SK-N-SH (cell line): ENCODE data around the gene KIAA1210. TPM values are rescaled to one million over a fixed set of nuclear protein-coding genes. Genes with fewer than 3 reads are reported as not detected.

Experiments used
- CTCF ChIA-PET: fragments of 300-600, 350-600 bp; formaldehyde crosslinking; extraction: SDS; loops from one replicate; lab custom pipeline; 2021; lab: Yijun Ruan, JAX
- POLR2A ChIA-PET: fragments of 350-600 bp; sonication (Branson Sonifier 250); formaldehyde crosslinking; extraction: SDS; loops from one replicate; lab custom pipeline; 2020; ENCODE audit warnings: antibody characterized with exemption, inconsistent platforms; lab: Yijun Ruan, JAX
- DNase-seq: peaks from one replicate; pipeline ENCODE4 v3.0.0; 2012
- H2AFZ ChIP-seq: fragments of 200-600 bp; sonication (generic); 2 replicates; pipeline ENCODE4 v1.8.1; 2016; ENCODE audit warnings: antibody characterized with exemption, mild to moderate bottlenecking, low read depth
- H3F3A ChIP-seq: fragments of 200-600 bp; sonication (generic); replicated peaks from 2 replicates; pipeline ENCODE3; 2016; ENCODE audit warnings: antibody characterized with exemption, mild to moderate bottlenecking; ENCODE audit not compliant: insufficient read depth
- H3K27ac ChIP-seq, 2 experiments: fragments of 200-500 bp in 1 of 2; fragments of 200-600 bp in 1 of 2; sonication (Bioruptor generic) in 1 of 2; sonication (generic), shearing (Covaris generic) in 1 of 2; 2 replicates each; pipeline versions ENCODE4 v1.5.1 to v1.6.1; 2014 to 2016; ENCODE audit warnings: low read depth in 2 of 2, inconsistent platforms in 1 of 2, low read length in 1 of 2, mild to moderate bottlenecking in 1 of 2, mixed read lengths in 1 of 2
- H3K27me3 ChIP-seq: fragments of 200-600 bp; sonication (generic), shearing (Covaris generic); 2 replicates; pipeline ENCODE4 v1.6.1; 2016; ENCODE audit warnings: mixed run types; ENCODE audit not compliant: insufficient read depth
- H3K36me3 ChIP-seq, 2 experiments: fragments of 200-500 bp in 1 of 2; fragments of 200-600 bp in 1 of 2; sonication (Bioruptor generic) in 1 of 2; sonication (generic) in 1 of 2; replicated peaks in 1 of 2; 2 replicates each; pipeline versions ENCODE3 to v1.5.1; 2014 to 2016; ENCODE audit warnings: low read length in 1 of 2, mild to moderate bottlenecking in 1 of 2; ENCODE audit not compliant: insufficient read depth in 2 of 2, control insufficient read depth in 1 of 2
- H3K4me1 ChIP-seq, 2 experiments: fragments of 200-500 bp in 1 of 2; fragments of 200-600 bp in 1 of 2; sonication (Bioruptor generic) in 1 of 2; sonication (generic), shearing (Covaris generic) in 1 of 2; 2 replicates each; pipeline versions ENCODE4 v1.5.1 to v1.6.1; 2014 to 2016; ENCODE audit warnings: low read depth in 1 of 2, low read length in 1 of 2, mixed run types in 1 of 2; ENCODE audit not compliant: insufficient read depth in 2 of 2, control insufficient read depth in 1 of 2
- H3K4me2 ChIP-seq: fragments of 200-600 bp; sonication (generic), shearing (Covaris generic); 2 replicates; pipeline ENCODE4 v1.6.1; 2017; ENCODE audit warnings: mixed run types
- H3K4me3 ChIP-seq, 2 experiments: fragments of 200-500 bp in 1 of 2; fragments of 200-600 bp in 1 of 2; sonication (Bioruptor generic) in 1 of 2; sonication (generic), shearing (Covaris generic) in 1 of 2; 2 replicates each; pipeline versions ENCODE4 v1.5.1 to v1.8.1; 2014 to 2016; ENCODE audit warnings: low read depth in 2 of 2, inconsistent platforms in 1 of 2, low read length in 1 of 2, mild to moderate bottlenecking in 1 of 2, mixed read lengths in 1 of 2, moderate library complexity in 1 of 2
- H3K79me2 ChIP-seq: fragments of 200-600 bp; sonication (generic); 2 replicates; pipeline ENCODE4 v1.8.1; 2017; ENCODE audit warnings: mild to moderate bottlenecking; ENCODE audit not compliant: insufficient read depth
- H3K9ac ChIP-seq: fragments of 200-600 bp; sonication (generic); 2 replicates; pipeline ENCODE4 v1.6.1; 2017; ENCODE audit warnings: mixed run types
- H3K9me2 ChIP-seq: fragments of 200-600 bp; sonication (generic); 2 replicates; pipeline ENCODE4 v1.6.1; 2017; ENCODE audit warnings: mixed run types
- H3K9me3 ChIP-seq: fragments of 200-600 bp; sonication (generic); 2 replicates; pipeline ENCODE4 v1.6.1; 2017; ENCODE audit warnings: mixed run types, mild to moderate bottlenecking, moderate library complexity
- H4K20me1 ChIP-seq: fragments of 200-600 bp; sonication (generic); 2 replicates; pipeline ENCODE4 v1.6.1; 2017; ENCODE audit warnings: mild to moderate bottlenecking, mixed run types; ENCODE audit not compliant: insufficient read depth
- CHD2 ChIP-seq: fragments of 150-350 bp; IDR thresholded peaks from 2 replicates; pipeline ENCODE4 v1.6.1; 2018; ENCODE audit warnings: low read length; ENCODE audit not compliant: partially characterized antibody
- ELF1 ChIP-seq: IDR thresholded peaks from 2 replicates; pipeline ENCODE4 v1.4.0; 2012
- EP300 ChIP-seq, 2 experiments: IDR thresholded peaks; 2 replicates each; pipeline versions ENCODE4 v1.4.0 to v1.6.1; 2012; ENCODE audit warnings: borderline replicate concordance in 1 of 2, low read depth in 1 of 2, low read length in 1 of 2
- FOSL2 ChIP-seq: IDR thresholded peaks from 2 replicates; pipeline ENCODE4 v1.4.0; 2012; ENCODE audit warnings: low read depth, mild to moderate bottlenecking, moderate library complexity, borderline replicate concordance
- FOXJ3 ChIP-seq: sonication (generic); formaldehyde crosslinking; IDR thresholded peaks from 2 replicates; pipeline ENCODE4 v1.5.1; 2020; ENCODE audit warnings: mild to moderate bottlenecking, missing genetic modification reagents
- GATA2 ChIP-seq: sonication (generic); formaldehyde crosslinking; IDR thresholded peaks from 2 replicates; pipeline ENCODE4 v1.5.0; 2020; ENCODE audit warnings: mild to moderate bottlenecking, missing genetic modification reagents
- IRF3 ChIP-seq: fragments of 150-350 bp; IDR thresholded peaks from 2 replicates; pipeline ENCODE4 v1.6.1; 2016; ENCODE audit warnings: mild to moderate bottlenecking, low read depth, low read length
- JUND ChIP-seq: IDR thresholded peaks from 2 replicates; pipeline ENCODE4 v1.4.0; 2012
- MAX ChIP-seq: IDR thresholded peaks from 2 replicates; pipeline ENCODE4 v1.4.0; 2012; ENCODE audit warnings: low read depth
- MEF2A ChIP-seq: IDR thresholded peaks from 2 replicates; pipeline ENCODE4 v1.4.0; 2012; ENCODE audit warnings: low read depth, borderline replicate concordance
- MXI1 ChIP-seq: IDR thresholded peaks from 2 replicates; pipeline ENCODE4 v1.6.1; 2012; ENCODE audit warnings: mild to moderate bottlenecking, low read depth, low read length, improper control_type of control experiment
- NFIC ChIP-seq: IDR thresholded peaks from 2 replicates; pipeline ENCODE4 v1.4.0; 2012; ENCODE audit warnings: borderline replicate concordance
- NRF1 ChIP-seq: IDR thresholded peaks from 2 replicates; pipeline ENCODE4 v1.6.1; 2012; ENCODE audit warnings: low read depth, mild to moderate bottlenecking, low read length
- RAD21 ChIP-seq: IDR thresholded peaks from 2 replicates; pipeline ENCODE4 v1.6.1; 2012; ENCODE audit warnings: mild to moderate bottlenecking, low read length
- RCOR1 ChIP-seq: fragments of 150-350 bp; IDR thresholded peaks from 2 replicates; pipeline ENCODE4 v1.6.1; 2017; ENCODE audit warnings: antibody characterized with exemption, low read length
- RFX5 ChIP-seq: IDR thresholded peaks from 2 replicates; pipeline ENCODE4 v1.6.1; 2012; ENCODE audit warnings: mild to moderate bottlenecking, improper control_type of control experiment, low read length
- RXRA ChIP-seq: IDR thresholded peaks from 2 replicates; pipeline ENCODE4 v1.4.0; 2012; ENCODE audit warnings: low read depth, mild to moderate bottlenecking, borderline replicate concordance
- SIN3A ChIP-seq: IDR thresholded peaks from 2 replicates; pipeline ENCODE4 v1.6.1; 2012; ENCODE audit warnings: low read depth, mild to moderate bottlenecking, low read length, moderate library complexity, borderline replicate concordance
- SMC3 ChIP-seq: IDR thresholded peaks from 2 replicates; pipeline ENCODE4 v1.6.1; 2012; ENCODE audit warnings: low read depth, low read length, improper control_type of control experiment
- TAF1 ChIP-seq: IDR thresholded peaks from 2 replicates; pipeline ENCODE4 v1.6.1; 2012; ENCODE audit warnings: low read depth, mild to moderate bottlenecking, low read length, moderate library complexity, borderline replicate concordance
- USF1 ChIP-seq: IDR thresholded peaks from 2 replicates; pipeline ENCODE4 v1.4.0; 2012; ENCODE audit warnings: low read depth, borderline replicate concordance
- USF2 ChIP-seq: fragments of 150-350 bp; IDR thresholded peaks from 2 replicates; pipeline ENCODE4 v1.6.1; 2017; ENCODE audit warnings: antibody characterized with exemption, low read length, low read depth, borderline replicate concordance
- YY1 ChIP-seq: IDR thresholded peaks from 2 replicates; pipeline ENCODE4 v1.4.0; 2012; ENCODE audit warnings: low read depth, mild to moderate bottlenecking
- ZBTB33 ChIP-seq: IDR thresholded peaks from 2 replicates; pipeline ENCODE4 v1.4.0; 2012; ENCODE audit warnings: low read depth, borderline replicate concordance
- WGBS: methylation state at CpG from one replicate; pipeline ENCODE4 v1.1.6; 2017; ENCODE audit warnings: low lambda C conversion rate; 5-methylcytosine and 5-hydroxymethylcytosine counted together
- polyA plus RNA-seq, 3 experiments: library from polyadenylated mRNA; depleted of rRNA; stranded (reverse); fragments of >200 nt; gene quantifications; 2 replicates each; pipeline ENCODE4 v1.2.3, GENCODE V29; 2012

The KIAA1210 gene
- polyA plus RNA-seq, 1 of the 3 experiments (the other 2 are of a cell fraction): not detected

GRCh38 chrX:119177278-119177677, 49.7 kb upstream of the KIAA1210 start:
- Histone ChIP-seq H3K4me3 (no peak overlapping the region), H4K20me1 (no peaks in the 10 kb centered on the region), H3K9me3 (no peaks in the 10 kb centered on the region), H3K79me2 (no peaks in the 10 kb centered on the region), H3K27ac (no peak overlapping the region), H3F3A (no peaks in the 10 kb centered on the region), H2AFZ (no peak overlapping the region), H3K4me2 (no peak overlapping the region), H3K9ac (no peak overlapping the region), H3K27me3 (peaks cover 5% of the 10 kb centered on the region; the same call in 1 of the 2 replicates), H3K4me1 (no peaks in the 10 kb centered on the region), H3K36me3 (no peaks in the 10 kb centered on the region), H3K9me2 (no peaks in the 10 kb centered on the region)
- WGBS: 7% methylated on average over 1 of the region's 1 CpG
- DNase-seq: no peak
- ChIA-PET POLR2A (no interaction called here), CTCF (no interaction called here)
- TF ChIP-seq FOXJ3 (no peak), EP300 (IDR thresholded peaks at IDR 0.05; ENCODE audit: borderline replicate concordance in 1 of 2, low read depth in 1 of 2, low read length in 1 of 2) (no peak), FOSL2 (no peak), RAD21 (no peak), RFX5 (no peak), NRF1 (no peak), IRF3 (no peak), YY1 (no peak), ZBTB33 (no peak), ELF1 (no peak)

- no peaks in the 10 kb centered on the region for H3K4me1 ChIP-seq
- H3K9me3 ChIP-seq: no peaks in the 10 kb centered on the region
- no peaks in the 10 kb centered on the region for H4K20me1 ChIP-seq
- no peaks in the 10 kb centered on the region for H3K79me2 ChIP-seq
- H3K9ac ChIP-seq: no peak overlapping the region
- no peak overlapping the region for H2AFZ ChIP-seq
- no peak overlapping the region for H3K4me2 ChIP-seq
- no peak for DNase-seq
- WGBS: 22% methylated on average over 2 of the region's 2 CpGs
- POLR2A ChIA-PET: no interaction called here
- no peaks in the 10 kb centered on the region for H3K36me3 ChIP-seq
- no peaks in the 10 kb centered on the region for H3K9me2 ChIP-seq
- H3K4me3 ChIP-seq: no peak overlapping the region
- CTCF ChIA-PET: no interaction called here
- peaks cover 5% of the 10 kb centered on the region; the same call in 1 of the 2 replicates for H3K27me3 ChIP-seq
- no peak overlapping the region for H3K27ac ChIP-seq
- H3F3A ChIP-seq: no peaks in the 10 kb centered on the region
- TF ChIP-seq ELF1 (no peak), USF2 (no peak), MEF2A (no peak), RXRA (no peak), USF1 (no peak), ZBTB33 (no peak), GATA2 (no peak), CHD2 (no peak), SMC3 (no peak), NFIC (no peak), JUND (no peak), YY1 (no peak), MXI1 (no peak), TAF1 (no peak), MAX (no peak), SIN3A (no peak), RCOR1 (no peak)
Measured at GRCh38 chrX:119174900-119175299, 47.3 kb upstream of the KIAA1210 start.
